Heart left ventricle (tissue), 16 donors: Measurements from ENCODE around the gene C1orf21. TPM values are rescaled to one million over a fixed set of nuclear protein-coding genes. Genes with fewer than 3 reads are reported as not detected.

Experiments used
- ATAC-seq, 4 donors: fragments of 200-7000 bp; cut with Tn5 transposase; one replicate each; pipeline ENCODE4 v1.9.1; 2020 to 2022; ENCODE audit warnings: moderate library complexity in 4 of 4, mild to moderate bottlenecking in 3 of 4, moderate number of reproducible peaks in 1 of 4
- DNase-seq, 5 donors: peaks; one replicate each; pipeline ENCODE4 v3.0.0-alpha.2; 2020
- H3K27ac ChIP-seq, 12 donors: fragments of 200-600 bp; sonication (generic) in 4 of 12; one replicate each; pipeline versions ENCODE4 v1.5.0 to v1.8.0; 2016 to 2022; ENCODE audit warnings: mild to moderate bottlenecking in 2 of 12
- H3K27me3 ChIP-seq, 9 donors: fragments of 200-600 bp; sonication (generic) in 2 of 9; one replicate each; pipeline versions ENCODE4 v1.5.1 to v1.8.0; 2016 to 2022; ENCODE audit warnings: mild to moderate bottlenecking in 3 of 9
- H3K36me3 ChIP-seq, 9 donors: fragments of 200-600 bp; sonication (generic) in 2 of 9; one replicate each; pipeline versions ENCODE4 v1.5.0 to v1.8.0; 2018 to 2022; ENCODE audit warnings: mild to moderate bottlenecking in 2 of 9
- H3K4me1 ChIP-seq, 12 donors: fragments of 200-600 bp; sonication (generic) in 4 of 12; one replicate each; pipeline versions ENCODE4 v1.5.0 to v1.8.0; 2016 to 2022; ENCODE audit warnings: mild to moderate bottlenecking in 3 of 12
- H3K4me3 ChIP-seq, 12 donors: fragments of 200-600 bp; sonication (generic) in 4 of 12; one replicate each; pipeline versions ENCODE4 v1.5.0 to v1.8.0; 2017 to 2022; ENCODE audit warnings: mild to moderate bottlenecking in 9 of 12, moderate library complexity in 4 of 12
- H3K9me3 ChIP-seq, 12 donors: fragments of 200-600 bp; sonication (generic) in 4 of 12; one replicate each; pipeline versions ENCODE4 v1.5.0 to v1.8.0; 2016 to 2022; ENCODE audit warnings: mild to moderate bottlenecking in 1 of 12
- POLR2A ChIP-seq, 2 donors: fragments of 450-650 bp; IDR thresholded peaks; one replicate each; pipeline ENCODE4 v1.6.1; 2017; ENCODE audit warnings: antibody characterized with exemption in 2 of 2, mild to moderate bottlenecking in 2 of 2, moderate library complexity in 2 of 2
- WGBS, 4 donors: extraction: QIAGEN DNeasy Blood & Tissue Kit in 2 of 4; methylation state at CpG; one replicate each; pipeline versions ENCODE4 v1.1.5 to v1.1.7; 2013 to 2018; 5-methylcytosine and 5-hydroxymethylcytosine counted together
- intact Hi-C, 10 donors: fragments of 100-400 bp; cut with DNase I; formaldehyde crosslinking; loops; one replicate each; pipeline versions ENCODE4 v1.11.1 to v1.14.2; 2022
- polyA plus RNA-seq, 2 donors: library from polyadenylated mRNA; stranded (reverse); fragments of 200-250 nt; gene quantifications; one replicate each; pipeline ENCODE4 v1.2.3, GENCODE V29; 2013
- total RNA-seq, 9 donors: library from RNA; depleted of rRNA in 2 of 9; stranded (reverse); fragments of >200 nt in 2 of 9; fragmentation: NEBNext Ultra II Directional in 3 of 9; extraction: Animal tissue kit (Norgen Biotek cat#: 25700) in 3 of 9; gene quantifications; one replicate each; pipeline versions ENCODE4 v1.1.0 to v1.2.4, GENCODE V29; 2016 to 2023
- TF ChIP-seq, protein P1 (sequence below), 12 donors: fragments of 200-600 bp; sonication (generic) in 4 of 12; IDR thresholded peaks; one replicate each; pipeline versions ENCODE4 v1.5.0 to v1.8.0; 2018 to 2022; ENCODE audit warnings: antibody characterized with exemption in 12 of 12, mild to moderate bottlenecking in 5 of 12
- donor health status: ischemic (EF 13 %, LVEDD 7.1; RV severe dilation, severe dysfunction).
- donor health status: healthy with polysubstance abuse.
- donor health status: DM: no; HTN: yes; CAD: no.
- donor health status: DM: no; HTN: no; CAD: no.
- donor health status: ischemic (EF 25% LVEDD 6.9; RV normal size, moderate dysfunction).
- donor health status: ischemic (EF 25% LVEDD 5.7; RV mildly dilated, moderate dysfunction).
- donor health status: healthy.
- donor health status: DM: yes; HTN: yes; CAD: no.
- donor health status: ischemic (EF 35%, LVEDD 5.7; RV mildly dilated, moderate dysfunction).
- donor health status: nonischemic (EF 11% LVEDD 7.7; RV severe dilation, severe dysfunction).
- donor health status: DM: yes; HTN: yes; CAD: no.
- donor health status: PGD.
- donor health status: ischemic (EF 29% LVEDD 5.4; RV normal size, mild dysfunction).
- donor health status: nonischemic (EF 23%, LVEDD 6.1; RV moderate dilation, normal function).

Gene C1orf21
- total and polyA plus RNA-seq, 11 donors, result 32.0 to 81.3 (median 68.4) TPM

GRCh38 chr1:184618851-184619250, 232.0 kb downstream of the C1orf21 start:
- TF ChIP-seq POLR2A (IDR thresholded peaks at IDR 0.05), result no peak
- TF ChIP-seq, protein P1, sequence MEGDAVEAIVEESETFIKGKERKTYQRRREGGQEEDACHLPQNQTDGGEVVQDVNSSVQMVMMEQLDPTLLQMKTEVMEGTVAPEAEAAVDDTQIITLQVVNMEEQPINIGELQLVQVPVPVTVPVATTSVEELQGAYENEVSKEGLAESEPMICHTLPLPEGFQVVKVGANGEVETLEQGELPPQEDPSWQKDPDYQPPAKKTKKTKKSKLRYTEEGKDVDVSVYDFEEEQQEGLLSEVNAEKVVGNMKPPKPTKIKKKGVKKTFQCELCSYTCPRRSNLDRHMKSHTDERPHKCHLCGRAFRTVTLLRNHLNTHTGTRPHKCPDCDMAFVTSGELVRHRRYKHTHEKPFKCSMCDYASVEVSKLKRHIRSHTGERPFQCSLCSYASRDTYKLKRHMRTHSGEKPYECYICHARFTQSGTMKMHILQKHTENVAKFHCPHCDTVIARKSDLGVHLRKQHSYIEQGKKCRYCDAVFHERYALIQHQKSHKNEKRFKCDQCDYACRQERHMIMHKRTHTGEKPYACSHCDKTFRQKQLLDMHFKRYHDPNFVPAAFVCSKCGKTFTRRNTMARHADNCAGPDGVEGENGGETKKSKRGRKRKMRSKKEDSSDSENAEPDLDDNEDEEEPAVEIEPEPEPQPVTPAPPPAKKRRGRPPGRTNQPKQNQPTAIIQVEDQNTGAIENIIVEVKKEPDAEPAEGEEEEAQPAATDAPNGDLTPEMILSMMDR (IDR thresholded peaks at IDR 0.05), result no peak
- intact Hi-C loops, result loop anchor here in 1 of 10 donors (10.0 kb wide), 1 partner anchor 54 kb away; no protein-coding TSS in a partner anchor
- WGBS, 4 donors, result 93 to 97% (median 96%) methylated on average over 3 of the region's 3 CpGs
- DNase-seq (no peak), ATAC-seq (no peak)
- no peaks in the 10 kb centered on the region for H3K9me3 ChIP-seq
- H3K27ac ChIP-seq, result no peak overlapping the region
- H3K4me3 ChIP-seq, result no peak overlapping the region
- H3K36me3 ChIP-seq, result peaks cover 0 to 17% (median 3%) of the 10 kb centered on the region in 9 donors
- H3K27me3 ChIP-seq, result no peaks in the 10 kb centered on the region
- peaks cover 0 to 60% (median 34%) of the 10 kb centered on the region in 12 donors for H3K4me1 ChIP-seq

DNA sequence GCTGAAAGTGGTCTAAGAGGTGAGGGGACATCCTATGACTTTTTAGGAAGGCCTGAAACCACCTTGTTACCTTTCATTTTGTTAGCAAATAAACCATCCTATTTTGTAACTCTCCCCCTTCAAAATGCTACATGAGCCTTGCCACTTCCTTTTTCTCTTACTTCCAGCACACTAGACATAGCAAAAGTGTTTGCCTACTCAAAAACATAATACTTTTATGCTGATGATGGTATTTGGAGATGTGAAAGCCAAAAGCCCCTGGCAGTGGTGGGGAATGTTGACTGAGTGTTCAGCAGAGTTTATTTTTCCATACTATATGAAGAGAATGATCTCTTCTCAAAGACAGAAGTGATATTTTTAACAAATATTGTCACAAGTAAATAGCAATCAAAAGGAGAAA, 233.6 kb downstream of the C1orf21 start:
- intact Hi-C loops, result loop anchor here in 2 of 10 donors (5.0 to 10.0 kb wide), 2 partner anchors 42 to 136 kb away; no protein-coding TSS in a partner anchor
- DNase-seq (no peak), ATAC-seq (no peak)
- H3K4me1 ChIP-seq, result peaks cover 0 to 63% (median 42%) of the 10 kb centered on the region in 12 donors
- peak overlapping the region; percentile 51 to 94 (median 81) for H3K27ac ChIP-seq
- no peaks in the 10 kb centered on the region for H3K27me3 ChIP-seq
- H3K4me3 ChIP-seq, result no peak overlapping the region
- no peaks in the 10 kb centered on the region for H3K9me3 ChIP-seq
- no peak for TF ChIP-seq POLR2A (IDR thresholded peaks at IDR 0.05)
- TF ChIP-seq, protein P1 (IDR thresholded peaks at IDR 0.05), result no peak
- H3K36me3 ChIP-seq, result peaks cover 0 to 17% (median 3%) of the 10 kb centered on the region in 9 donors

GRCh38 chr1:184621260-184621659, 234.4 kb downstream of the C1orf21 start:
- intact Hi-C loops, result loop anchor here in 2 of 10 donors (5.0 to 10.0 kb wide), 2 partner anchors 41 to 136 kb away; no protein-coding TSS in a partner anchor
- peaks cover 0 to 17% (median 3%) of the 10 kb centered on the region in 9 donors for H3K36me3 ChIP-seq
- no peaks in the 10 kb centered on the region for H3K9me3 ChIP-seq
- 38 to 55% (median 47%) methylated on average over 5 of the region's 5 CpGs for WGBS, 4 donors
- no peaks in the 10 kb centered on the region for H3K27me3 ChIP-seq
- ATAC-seq, result peak; percentile 31 to 58 (median 46)
- no peak overlapping the region for H3K4me3 ChIP-seq
- H3K4me1 ChIP-seq, result peaks cover 0 to 63% (median 47%) of the 10 kb centered on the region in 12 donors
- H3K27ac ChIP-seq, result peak overlapping the region; percentile 51 to 94 (median 81)
- TF ChIP-seq, protein P1 (IDR thresholded peaks at IDR 0.05), result no peak
- TF ChIP-seq POLR2A (IDR thresholded peaks at IDR 0.05), result no peak
- DNase-seq, result no peak

DNA sequence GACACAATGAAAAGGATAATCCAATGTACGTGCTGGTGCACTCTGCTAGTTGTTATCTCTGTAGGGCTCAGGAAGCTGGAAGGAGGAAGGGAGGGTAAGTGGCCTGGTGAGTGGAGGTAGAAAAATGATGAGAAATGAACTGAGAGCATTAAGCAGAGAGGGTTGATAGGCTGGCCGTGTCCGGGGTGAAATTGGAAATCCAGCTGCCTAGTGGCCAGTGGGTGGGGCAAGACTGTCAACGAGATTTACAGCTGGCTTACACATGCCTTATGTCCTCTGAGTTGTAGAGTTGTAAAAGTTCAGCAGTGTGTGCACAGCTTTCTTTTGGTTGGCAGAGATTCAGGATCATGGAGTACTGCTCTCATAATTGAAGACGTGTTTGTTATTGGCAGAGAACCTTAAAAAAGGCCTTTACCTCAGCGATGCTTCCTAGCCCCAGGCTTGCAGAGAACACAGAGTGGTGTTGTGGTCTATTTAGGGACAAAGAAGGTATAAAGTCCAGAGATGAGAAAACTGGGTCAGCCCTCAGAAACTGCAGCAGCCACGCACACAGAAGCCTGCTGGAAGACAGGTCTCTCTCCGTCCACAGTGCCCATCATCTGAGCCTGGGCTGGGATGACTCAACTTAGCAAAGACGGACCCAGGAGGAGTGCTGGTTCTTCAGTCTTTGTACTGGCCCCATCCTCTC, 235.5 kb downstream of the C1orf21 start:
- intact Hi-C loops, result loop anchor here in 2 of 10 donors (5.0 to 10.0 kb wide), 2 partner anchors 40 to 137 kb away; no protein-coding TSS in a partner anchor
- peak; percentile 84 to 87 (median 86) for ATAC-seq
- TF ChIP-seq POLR2A (IDR thresholded peaks at IDR 0.05), result no peak
- TF ChIP-seq, protein P1 (IDR thresholded peaks at IDR 0.05), result peak in 4 of 12 donors; percentile 4 to 30 (median 10)
- DNase-seq, result peak; percentile 59 to 87 (median 73)
- 13 to 26% (median 17%) methylated on average over 9 of the region's 9 CpGs for WGBS, 4 donors
- Histone ChIP-seq H3K9me3 (no peaks in the 10 kb centered on the region), H3K4me1 (peaks cover 3 to 72% (median 57%) of the 10 kb centered on the region in 12 donors), H3K27ac (peak overlapping the region; percentile 51 to 94 (median 81)), H3K36me3 (peaks cover 0 to 17% (median 3%) of the 10 kb centered on the region in 9 donors), H3K4me3 (no peak overlapping the region), H3K27me3 (no peaks in the 10 kb centered on the region)
